MG63 (cell line): Measurements from ENCODE around the gene FCRL6. TPM values are rescaled to one million over a fixed set of nuclear protein-coding genes. Genes with fewer than 3 reads are reported as not detected.

Experiments used
- DNase-seq: peaks from one replicate; pipeline ENCODE4 v3.0.0-alpha.2; 2020
- H3K27me3 ChIP-seq: fragments of 250-450 bp; sonication (Bioruptor Pico); 2 replicates; pipeline ENCODE4 v1.5.1; 2020; ENCODE audit warnings: mild to moderate bottlenecking, moderate library complexity
- H3K36me3 ChIP-seq: fragments of 250-450 bp; sonication (Bioruptor Pico); 2 replicates; pipeline ENCODE4 v1.5.1; 2020; ENCODE audit warnings: mild to moderate bottlenecking, moderate library complexity
- H3K4me3 ChIP-seq: fragments of 250-450 bp; sonication (Bioruptor Pico); 2 replicates; pipeline ENCODE4 v1.5.1; 2020; ENCODE audit warnings: mild to moderate bottlenecking, moderate library complexity
- H3K9me3 ChIP-seq: fragments of 250-450 bp; sonication (Bioruptor Pico); 2 replicates; pipeline ENCODE4 v1.5.1; 2020; ENCODE audit warnings: mild to moderate bottlenecking, moderate library complexity
- total RNA-seq: library from RNA; depleted of rRNA; stranded (reverse); fragments of >200 nt; shearing (Covaris generic); gene quantifications from 2 replicates; pipeline ENCODE4 v1.2.3, GENCODE V29; 2014; ENCODE audit warnings: low replicate concordance

Gene FCRL6
- total RNA-seq, 1 experiment from 2014 or later: not detected

- H3K4me3 ChIP-seq: no peak overlapping the region
- H3K36me3 ChIP-seq: no peaks in the 10 kb centered on the region
- DNase-seq: no peak
- 0 out of 2 replicates have a peak, but pooled peaks cover under 1% of the 10 kb centered on the region for H3K27me3 ChIP-seq
- no peaks in the 10 kb centered on the region for H3K9me3 ChIP-seq
Measured at GRCh38 chr1:159827102-159827490, 24.9 kb downstream of the FCRL6 start.

- no peak for DNase-seq
- no peaks in the 10 kb centered on the region for H3K9me3 ChIP-seq
- H3K27me3 ChIP-seq: no peaks in the 10 kb centered on the region
- H3K4me3 ChIP-seq: no peak overlapping the region
- H3K36me3 ChIP-seq: no peaks in the 10 kb centered on the region
Measured at GRCh38 chr1:159827549-159827948, 25.4 kb downstream of the FCRL6 start.

DNA sequence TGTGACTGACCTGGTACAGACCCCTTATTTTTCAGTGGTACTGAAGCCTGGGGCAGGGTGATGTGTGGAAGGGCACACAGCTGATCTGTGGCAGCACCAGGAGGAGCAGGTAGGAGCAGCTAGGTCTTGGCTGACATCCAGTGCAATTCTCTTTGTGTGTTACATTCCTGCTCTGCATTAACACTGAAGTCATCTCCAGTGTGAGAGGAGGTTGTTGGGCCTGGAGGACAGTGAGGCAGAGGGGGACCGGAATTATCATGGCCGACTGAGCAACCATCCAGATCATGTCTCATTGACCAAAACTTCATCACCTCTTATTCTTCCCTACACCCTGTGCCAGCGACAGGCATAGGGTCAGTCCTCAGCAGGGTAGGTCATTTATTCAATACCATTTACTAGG is 26.0 kb downstream of the FCRL6 start:
- DNase-seq: no peak
- Histone ChIP-seq H3K27me3 (no peaks in the 10 kb centered on the region), H3K36me3 (no peaks in the 10 kb centered on the region), H3K4me3 (no peak overlapping the region), H3K9me3 (no peaks in the 10 kb centered on the region)

- DNase-seq: no peak
- Histone ChIP-seq H3K36me3 (no peaks in the 10 kb centered on the region), H3K27me3 (no peaks in the 10 kb centered on the region), H3K9me3 (no peaks in the 10 kb centered on the region), H3K4me3 (no peak overlapping the region)
Measured at GRCh38 chr1:159828581-159829272, 26.6 kb downstream of the FCRL6 start.

- no peak for DNase-seq
- H3K4me3 ChIP-seq: no peak overlapping the region
- H3K9me3 ChIP-seq: no peaks in the 10 kb centered on the region
- no peaks in the 10 kb centered on the region for H3K36me3 ChIP-seq
- H3K27me3 ChIP-seq: no peaks in the 10 kb centered on the region
Measured at GRCh38 chr1:159829273-159829634, 27.1 kb downstream of the FCRL6 start.

GRCh38 chr1:159829822-159830465 is 27.8 kb downstream of the FCRL6 start:
- Histone ChIP-seq H3K36me3 (no peaks in the 10 kb centered on the region), H3K9me3 (no peaks in the 10 kb centered on the region), H3K27me3 (no peaks in the 10 kb centered on the region), H3K4me3 (no peak overlapping the region)
- peak; percentile 88 for DNase-seq

DNA sequence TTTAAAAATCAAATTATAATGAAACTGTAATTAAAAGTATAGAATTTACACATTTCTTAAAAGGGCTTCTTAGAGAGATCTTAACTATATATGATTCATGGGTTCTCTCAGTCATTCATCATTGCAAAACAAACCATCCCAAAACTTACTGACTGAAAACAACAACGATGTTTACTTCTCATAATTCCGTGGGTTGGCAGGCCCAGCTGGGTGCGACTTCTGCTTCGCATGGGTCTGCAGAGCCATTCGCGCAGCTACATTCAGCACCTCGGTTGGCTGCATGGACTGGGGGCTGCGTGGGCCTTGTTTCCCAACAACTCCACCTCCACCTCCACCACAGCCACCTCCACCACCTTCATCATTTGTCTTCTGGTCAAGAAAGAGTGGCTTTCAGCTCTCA is 28.6 kb downstream of the FCRL6 start:
- Histone ChIP-seq H3K9me3 (no peaks in the 10 kb centered on the region), H3K36me3 (no peaks in the 10 kb centered on the region)
- no peak for DNase-seq

GRCh38 chr1:159831412-159832141 is 29.4 kb downstream of the FCRL6 start:
- no peak for DNase-seq
- Histone ChIP-seq H3K27me3 (no peaks in the 10 kb centered on the region), H3K36me3 (no peaks in the 10 kb centered on the region), H3K4me3 (no peak overlapping the region), H3K9me3 (no peaks in the 10 kb centered on the region)

More for the DNA sequence above, 28.6 kb downstream of the FCRL6 start:
- Histone ChIP-seq H3K4me3 (no peak overlapping the region), H3K27me3 (no peaks in the 10 kb centered on the region)

GRCh38 chr1:159832309-159832708 is 30.1 kb downstream of the FCRL6 start:
- Histone ChIP-seq H3K27me3 (no peaks in the 10 kb centered on the region), H3K4me3 (no peak overlapping the region), H3K36me3 (no peaks in the 10 kb centered on the region), H3K9me3 (no peaks in the 10 kb centered on the region)
- no peak for DNase-seq

DNA sequence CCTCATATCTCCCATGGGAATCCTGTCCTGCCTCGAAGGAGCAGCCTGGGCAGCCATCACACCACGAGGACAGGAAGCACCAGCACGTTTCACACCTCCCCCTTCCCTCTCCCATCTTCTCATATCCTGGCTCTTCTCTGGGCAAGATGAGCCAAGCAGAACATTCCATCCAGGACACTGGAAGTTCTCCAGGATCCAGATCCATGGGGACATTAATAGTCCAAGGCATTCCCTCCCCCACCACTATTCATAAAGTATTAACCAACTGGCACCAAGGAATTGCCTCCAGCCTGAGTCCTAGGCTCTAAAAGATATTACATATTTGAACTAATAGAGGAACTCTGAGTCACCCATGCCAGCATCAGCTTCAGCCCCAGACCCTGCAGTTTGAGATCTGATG is 33.2 kb downstream of the FCRL6 start:
- Histone ChIP-seq H3K36me3 (no peaks in the 10 kb centered on the region), H3K27me3 (no peaks in the 10 kb centered on the region), H3K4me3 (no peak overlapping the region), H3K9me3 (0 out of 2 replicates have a peak, but pooled peaks cover 3% of the 10 kb centered on the region)
- DNase-seq: no peak

DNA sequence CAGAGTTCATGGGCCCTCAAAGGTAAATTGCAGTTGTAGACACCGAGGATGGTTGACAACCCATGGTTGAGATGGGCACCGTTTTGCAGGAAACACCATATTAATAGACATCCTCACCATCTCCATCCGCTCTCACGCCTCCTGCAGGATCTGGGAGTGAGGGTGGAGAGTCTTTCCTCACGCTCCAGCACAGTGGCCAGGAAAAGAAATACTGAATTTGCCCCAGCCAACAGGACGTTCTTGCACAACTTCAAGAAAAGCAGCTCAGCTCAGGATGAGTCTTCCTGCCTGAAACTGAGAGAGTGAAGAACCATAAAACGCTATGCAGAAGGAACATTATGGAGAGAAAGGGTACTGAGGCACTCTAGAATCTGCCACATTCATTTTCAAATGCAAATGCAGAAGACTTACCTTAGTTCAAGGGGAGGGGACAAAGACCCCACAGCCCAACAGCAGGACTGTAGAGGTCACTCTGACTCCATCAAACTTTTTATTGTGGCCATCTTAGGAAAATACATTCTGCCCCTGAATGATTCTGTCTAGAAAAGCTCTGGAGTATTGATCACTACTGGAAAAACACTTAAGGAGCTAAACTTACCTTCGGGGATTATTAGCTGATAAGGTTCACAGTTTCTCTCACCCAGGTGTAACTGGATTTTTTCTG is 33.8 kb downstream of the FCRL6 start:
- no peak for DNase-seq
- Histone ChIP-seq H3K9me3 (0 out of 2 replicates have a peak, but pooled peaks cover 3% of the 10 kb centered on the region), H3K36me3 (no peaks in the 10 kb centered on the region), H3K27me3 (no peaks in the 10 kb centered on the region), H3K4me3 (no peak overlapping the region)

GRCh38 chr1:159838715-159839114 is 36.6 kb downstream of the FCRL6 start:
- no peak overlapping the region for H3K4me3 ChIP-seq
- H3K36me3 ChIP-seq: no peaks in the 10 kb centered on the region
- H3K9me3 ChIP-seq: 0 out of 2 replicates have a peak, but pooled peaks cover 3% of the 10 kb centered on the region
- no peak for DNase-seq
- no peaks in the 10 kb centered on the region for H3K27me3 ChIP-seq

GRCh38 chr1:159839116-159839849 is 37.1 kb downstream of the FCRL6 start:
- Histone ChIP-seq H3K36me3 (no peaks in the 10 kb centered on the region), H3K4me3 (no peak overlapping the region), H3K9me3 (0 out of 2 replicates have a peak, but pooled peaks cover 3% of the 10 kb centered on the region), H3K27me3 (no peaks in the 10 kb centered on the region)
- DNase-seq: no peak

GRCh38 chr1:159841749-159842148 is 39.6 kb downstream of the FCRL6 start:
- Histone ChIP-seq H3K36me3 (no peaks in the 10 kb centered on the region), H3K27me3 (no peaks in the 10 kb centered on the region), H3K9me3 (0 out of 2 replicates have a peak, but pooled peaks cover 3% of the 10 kb centered on the region), H3K4me3 (no peak overlapping the region)
- no peak for DNase-seq

DNA sequence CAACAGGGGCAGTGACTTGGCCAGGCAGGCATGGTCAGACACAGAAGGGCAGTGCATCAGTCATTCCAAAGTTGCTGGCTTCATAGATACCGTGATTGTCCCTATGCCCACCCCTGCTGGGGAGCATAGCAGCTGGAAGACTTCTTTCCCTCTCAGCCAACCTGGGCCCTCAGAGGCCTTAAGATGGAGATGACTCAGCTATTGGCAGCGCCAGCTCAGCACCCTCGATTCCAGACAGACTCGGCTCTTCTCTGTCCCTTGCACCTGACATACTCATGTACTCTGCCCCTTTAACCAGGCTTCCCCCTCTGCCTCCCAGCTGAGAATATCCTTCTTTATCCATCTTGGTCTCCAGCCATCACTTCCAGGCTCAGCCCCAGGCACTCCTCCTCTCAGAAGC is 41.3 kb downstream of the FCRL6 start:
- no peaks in the 10 kb centered on the region for H3K27me3 ChIP-seq
- no peak overlapping the region for H3K4me3 ChIP-seq
- 0 out of 2 replicates have a peak, but pooled peaks cover 3% of the 10 kb centered on the region for H3K9me3 ChIP-seq
- DNase-seq: peak; percentile 49
- H3K36me3 ChIP-seq: no peaks in the 10 kb centered on the region
